Measurements from ENCODE around the gene TNNC1.

TNNC1 gene

DNA sequence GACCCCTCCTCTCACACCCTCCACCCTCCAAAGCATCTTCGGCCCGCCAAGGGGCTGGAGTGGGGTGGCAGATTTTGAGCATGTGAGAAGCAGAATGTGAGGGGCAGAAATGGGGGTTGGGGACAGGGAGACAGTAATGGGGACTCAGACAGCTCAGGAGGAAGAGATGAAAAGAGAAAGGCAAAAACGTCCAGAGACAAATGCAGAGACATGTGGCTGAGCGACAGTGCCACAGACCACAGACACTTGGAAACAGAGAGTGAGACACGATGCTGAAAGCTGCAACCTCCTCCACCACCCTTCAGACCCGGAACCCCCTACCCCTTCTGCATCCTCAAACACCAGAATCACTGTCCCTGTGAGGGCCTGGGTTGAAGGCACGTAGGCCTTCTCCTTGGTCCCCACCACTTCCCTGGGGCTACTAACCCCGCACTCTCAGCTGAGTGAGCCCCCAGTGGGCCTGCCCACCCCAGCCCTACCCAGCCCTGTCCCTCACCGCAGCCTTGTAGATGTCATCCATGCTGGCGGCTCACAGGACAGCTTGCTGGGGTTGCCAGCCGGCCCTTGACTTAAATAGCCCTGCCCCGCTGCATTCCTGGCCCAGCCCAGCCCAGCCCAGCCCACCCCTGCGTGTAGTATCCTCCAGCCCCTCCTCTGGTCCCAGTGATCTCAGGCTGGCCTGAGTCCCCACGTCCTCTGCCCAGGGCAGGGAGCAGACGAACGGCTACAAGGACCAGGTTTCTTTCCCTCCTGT lies at the start of gene TNNC1:
TSS of gene TNNC1 (minus strand) at position 546 of the 754 bp plus-strand sequence. CDS start at position 520, 26 bp downstream.
- DNase-seq (ENCODE audit: low read depth): no peak

GRCh38 chr3:52502808-52503350 lies 49.0 kb upstream of the TNNC1 start:
- DNase-seq (ENCODE audit: low read depth): no peak

DNA sequence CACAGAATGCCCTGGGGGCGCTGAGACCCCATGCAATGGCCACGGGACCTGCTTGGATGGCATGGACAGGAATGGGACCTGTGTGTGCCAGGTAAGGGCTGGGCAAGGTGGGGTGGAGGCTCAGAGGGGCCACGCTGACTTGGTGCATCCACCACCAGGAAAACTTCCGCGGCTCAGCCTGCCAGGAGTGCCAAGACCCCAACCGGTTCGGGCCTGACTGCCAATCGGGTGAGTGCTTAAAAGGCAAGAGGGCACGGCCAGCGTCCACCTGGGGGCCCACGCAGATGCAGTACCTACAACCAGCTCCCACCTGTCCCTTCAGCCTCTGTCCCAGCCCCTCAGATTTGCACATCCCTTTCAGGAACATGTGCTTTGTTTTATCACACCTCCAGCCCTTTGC lies 48.2 kb upstream of the TNNC1 start:
- no peak for DNase-seq (ENCODE audit: low read depth)

GRCh38 chr3:52501046-52501445 lies 47.2 kb upstream of the TNNC1 start:
- DNase-seq (ENCODE audit: low read depth): no peak

GRCh38 chr3:52498137-52499054 lies 44.6 kb upstream of the TNNC1 start:
- peak; percentile 34 for DNase-seq (ENCODE audit: low read depth)

DNA sequence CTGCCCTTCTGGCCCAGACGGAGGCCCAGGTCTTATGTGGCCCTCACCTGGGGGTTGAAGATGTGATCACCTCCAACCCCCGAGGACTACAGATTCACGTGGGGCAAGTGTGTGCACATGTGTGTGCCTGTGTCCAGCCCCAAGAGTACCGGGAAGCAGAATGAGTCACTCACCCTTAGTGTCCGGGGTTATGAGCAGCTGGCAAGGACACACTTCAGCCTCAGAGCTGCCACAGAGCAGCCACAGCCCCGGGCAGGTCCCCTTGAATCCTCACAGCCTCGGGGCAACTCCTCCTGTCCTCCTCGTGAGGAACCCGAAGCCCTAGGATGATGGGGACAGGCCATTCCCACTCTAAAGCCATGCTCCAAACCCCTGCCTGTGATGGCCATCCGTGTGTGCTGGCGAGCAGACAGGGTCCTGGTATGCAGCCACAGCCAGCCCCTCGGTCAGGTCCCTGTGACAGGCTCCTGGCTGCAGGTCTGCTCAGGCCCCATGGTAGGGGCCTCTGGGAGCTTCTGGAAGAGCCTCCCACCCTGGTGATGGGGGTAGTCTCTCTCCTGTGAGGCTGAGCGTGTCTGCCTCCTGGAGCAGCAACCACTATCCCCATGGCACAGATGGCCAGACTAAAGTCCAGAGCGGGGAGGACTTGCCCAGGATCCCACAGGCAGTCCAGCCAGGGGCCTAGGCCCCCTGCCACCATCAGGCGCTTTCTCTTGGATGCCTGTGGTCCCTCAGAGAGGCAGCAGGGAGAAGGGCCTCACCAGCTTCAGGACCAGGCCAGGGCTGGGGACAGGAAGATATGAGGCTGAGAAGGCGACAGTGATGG lies 42.1 kb upstream of the TNNC1 start:
- DNase-seq (ENCODE audit: low read depth): peak; percentile 26

DNA sequence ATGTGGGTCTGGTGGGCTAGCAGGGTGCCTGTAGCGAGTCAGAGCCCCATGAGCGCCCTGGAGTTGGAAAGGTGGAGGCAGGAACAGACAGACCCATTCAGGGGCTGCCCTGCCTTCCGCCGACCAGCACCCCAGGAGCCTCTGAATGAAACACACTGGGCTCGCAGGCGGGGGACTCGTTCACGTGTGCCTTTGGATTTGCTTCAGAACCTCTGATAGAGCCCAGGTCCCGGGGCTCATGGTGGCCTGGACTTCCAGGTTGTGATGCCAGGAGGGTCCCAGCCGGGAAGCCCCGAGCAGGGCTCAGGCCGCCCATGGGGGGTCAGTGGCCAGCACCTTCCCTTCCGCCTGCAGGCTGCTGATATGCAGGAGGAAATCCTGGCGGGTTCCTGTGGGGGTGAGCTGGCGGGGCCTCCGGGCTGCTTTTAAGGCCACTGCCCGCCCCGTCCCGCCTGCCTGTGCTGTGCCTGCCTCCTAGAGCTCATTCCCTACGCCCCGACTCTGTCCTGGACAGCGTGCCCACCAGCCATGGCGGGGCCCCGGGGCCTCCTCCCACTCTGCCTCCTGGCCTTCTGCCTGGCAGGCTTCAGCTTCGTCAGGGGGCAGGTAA lies 41.1 kb upstream of the TNNC1 start, which contains the start of gene STAB1:
TSS of gene STAB1 (plus strand) at position 453 of the 610 bp plus-strand sequence. CDS start at position 529, 76 bp downstream.
- DNase-seq (ENCODE audit: low read depth): no peak

DNA sequence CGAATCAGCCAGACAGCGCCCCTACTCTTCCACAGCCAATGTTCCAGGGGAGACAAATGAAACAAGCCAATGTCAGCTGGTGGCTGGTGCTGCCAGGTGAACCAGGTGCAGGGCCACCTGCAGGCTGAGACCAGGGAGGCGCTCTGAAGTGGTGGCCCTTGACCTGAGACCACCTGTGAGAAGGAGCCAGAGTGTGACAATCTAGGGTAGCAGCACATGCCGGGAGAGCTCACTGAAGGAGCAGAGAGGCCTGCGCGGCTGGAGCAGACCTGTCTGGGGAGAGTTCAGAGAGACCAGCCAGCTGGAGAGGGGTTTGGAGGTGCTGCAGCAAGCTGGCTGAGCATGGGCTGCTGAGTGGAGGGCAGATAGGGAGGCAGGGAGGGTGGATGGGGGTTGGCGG lies 40.6 kb upstream of the TNNC1 start:
- no peak for DNase-seq (ENCODE audit: low read depth)

DNA sequence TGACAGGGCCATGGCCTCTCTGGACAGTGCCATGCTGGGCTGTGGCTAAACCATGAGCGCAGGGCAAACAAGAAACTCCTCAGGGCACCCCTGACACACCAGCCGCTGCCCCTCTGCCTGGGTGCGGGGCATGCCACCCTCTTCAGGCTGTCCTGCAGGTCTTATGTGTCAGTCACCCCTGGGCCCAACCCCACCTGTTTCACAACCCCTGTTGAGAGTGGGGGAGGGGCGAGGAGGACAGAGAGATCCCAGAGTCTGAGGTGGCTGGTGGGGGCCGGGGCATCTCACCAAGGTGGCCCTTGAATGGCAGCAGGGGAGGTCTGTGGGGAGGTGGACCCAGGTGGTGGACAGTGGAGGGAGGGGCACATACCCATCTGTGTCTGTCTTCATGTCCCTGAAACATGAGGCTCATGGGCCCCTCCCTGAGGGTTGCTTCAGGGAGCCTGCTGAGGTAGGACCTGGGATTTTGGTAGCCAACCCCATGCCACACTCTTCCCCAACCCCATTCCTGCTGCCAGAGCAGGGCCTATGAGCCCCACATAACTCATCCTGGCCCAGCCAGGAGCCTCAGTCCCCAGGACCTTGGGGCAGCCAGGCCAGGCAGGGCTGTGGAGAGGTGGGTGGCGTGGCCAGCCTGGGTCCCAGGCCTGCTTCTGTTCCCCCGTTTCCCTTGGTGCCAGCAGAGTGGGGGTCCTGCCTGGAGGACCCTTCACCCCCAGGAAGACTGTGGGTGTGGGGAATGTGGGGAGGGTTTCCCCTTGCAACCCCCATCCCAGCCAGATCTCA lies 39.6 kb upstream of the TNNC1 start:
- no peak for DNase-seq (ENCODE audit: low read depth)

GRCh38 chr3:52492059-52492458 lies 38.2 kb upstream of the TNNC1 start:
- DNase-seq (ENCODE audit: low read depth): no peak

GRCh38 chr3:52490939-52491526 lies 37.2 kb upstream of the TNNC1 start:
- DNase-seq (ENCODE audit: low read depth): no peak

- no peak for DNase-seq (ENCODE audit: low read depth)
Observed at GRCh38 chr3:52490035-52490938, 36.4 kb upstream of the TNNC1 start.

- no peak for DNase-seq (ENCODE audit: low read depth)
Observed at GRCh38 chr3:52489453-52489852, 35.6 kb upstream of the TNNC1 start.

DNA sequence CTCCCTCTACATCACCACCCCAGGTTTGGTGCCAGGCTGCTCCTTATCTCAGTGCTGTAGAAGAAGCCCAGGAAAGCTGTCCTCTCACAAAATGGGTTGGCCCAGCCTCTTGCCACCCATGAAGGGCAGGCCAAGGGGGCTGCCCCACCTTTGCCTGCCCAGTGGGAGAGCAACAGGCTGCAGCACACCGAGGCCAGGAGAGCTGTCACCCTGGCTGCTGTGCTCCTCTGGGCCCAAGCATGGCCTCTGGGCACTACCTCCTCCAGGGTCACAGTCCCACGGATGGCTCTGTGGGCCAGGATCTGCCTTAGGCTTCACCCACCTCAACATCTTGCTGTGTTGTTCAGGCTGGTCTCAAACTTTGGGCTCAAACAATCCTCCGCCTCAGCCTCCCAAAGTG lies 34.9 kb upstream of the TNNC1 start:
- no peak for DNase-seq (ENCODE audit: low read depth)

- DNase-seq (ENCODE audit: low read depth): no peak
Observed at GRCh38 chr3:52487788-52488691, 34.2 kb upstream of the TNNC1 start.

DNA sequence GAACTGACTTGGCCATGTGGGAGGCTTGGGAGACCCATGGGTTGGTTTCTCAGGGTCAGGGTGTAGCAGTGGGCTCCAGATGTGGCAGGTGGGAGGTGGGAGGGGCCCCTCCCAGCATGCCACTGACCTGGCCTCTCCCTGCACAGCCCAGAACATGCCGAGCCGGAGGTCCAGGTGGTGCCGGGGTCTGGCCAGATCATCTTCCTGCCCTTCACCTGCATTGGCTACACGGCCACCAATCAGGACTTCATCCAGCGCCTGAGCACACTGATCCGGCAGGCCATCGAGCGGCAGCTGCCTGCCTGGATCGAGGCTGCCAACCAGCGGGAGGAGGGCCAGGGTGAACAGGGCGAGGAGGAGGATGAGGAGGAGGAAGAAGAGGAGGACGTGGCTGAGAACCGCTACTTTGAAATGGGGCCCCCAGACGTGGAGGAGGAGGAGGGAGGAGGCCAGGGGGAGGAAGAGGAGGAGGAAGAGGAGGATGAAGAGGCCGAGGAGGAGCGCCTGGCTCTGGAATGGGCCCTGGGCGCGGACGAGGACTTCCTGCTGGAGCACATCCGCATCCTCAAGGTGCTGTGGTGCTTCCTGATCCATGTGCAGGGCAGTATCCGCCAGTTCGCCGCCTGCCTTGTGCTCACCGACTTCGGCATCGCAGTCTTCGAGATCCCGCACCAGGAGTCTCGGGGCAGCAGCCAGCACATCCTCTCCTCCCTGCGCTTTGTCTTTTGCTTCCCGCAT lies 33.4 kb upstream of the TNNC1 start:
- no peak for DNase-seq (ENCODE audit: low read depth)
